ENCODE data around the gene RIPOR3. TPM values are rescaled to one million over a fixed set of nuclear protein-coding genes. Genes with fewer than 3 reads are reported as not detected.

RIPOR3 gene
- polyA plus RNA-seq, 1 of the 3 experiments (the other 2 are of a cell fraction), result 1.2 TPM

GRCh38 chr20:50701041-50701963 lies 10.0 kb upstream of the RIPOR3 start:
- Histone ChIP-seq H3K27ac (ENCODE audit: low read depth in 2 of 2, low read length in 1 of 2) (no peak overlapping the region), H3K9ac (no peak overlapping the region), H3K9me2 (no peaks in the 10 kb centered on the region), H4K20me1 (ENCODE audit: insufficient read depth) (no peaks in the 10 kb centered on the region), H3K36me3 (replicated peaks in 1 of 2; ENCODE audit: control insufficient read depth in 1 of 2, insufficient read depth in 2 of 2, low read length in 1 of 2) (no peaks in the 10 kb centered on the region), H3K4me2 (no peak overlapping the region), H3K4me1 (ENCODE audit: control insufficient read depth in 1 of 2, insufficient read depth in 2 of 2, low read depth in 1 of 2, low read length in 1 of 2) (no peaks in the 10 kb centered on the region), H3F3A (replicated peaks; ENCODE audit: insufficient read depth) (no peaks in the 10 kb centered on the region), H2AFZ (ENCODE audit: low read depth) (no peak overlapping the region), H3K9me3 (no peaks in the 10 kb centered on the region), H3K4me3 (ENCODE audit: low read depth in 2 of 2, low read length in 1 of 2) (no peak overlapping the region), H3K27me3 (ENCODE audit: insufficient read depth) (no peaks in the 10 kb centered on the region), H3K79me2 (ENCODE audit: insufficient read depth) (no peaks in the 10 kb centered on the region)
- no peak for DNase-seq
- ChIA-PET CTCF (interaction anchor here (0.7 to 1.5 kb wide), 2 partner anchors 13 to 89 kb away, joined by 3 read pairs; no protein-coding TSS in a partner anchor), POLR2A (no interaction called here)
- TF ChIP-seq RAD21 (IDR thresholded peaks at IDR 0.05; ENCODE audit: low read length) (no peak), NFIC (IDR thresholded peaks at IDR 0.05; ENCODE audit: borderline replicate concordance) (no peak), EZH2phosphoT487 (IDR thresholded peaks at IDR 0.05; ENCODE audit: borderline replicate concordance, low read depth) (no peak), FOXJ3 (CRISPR knock-in tag; IDR thresholded peaks at IDR 0.05) (no peak), TAF1 (IDR thresholded peaks at IDR 0.05; ENCODE audit: borderline replicate concordance, low read depth, low read length) (no peak), FOSL2 (IDR thresholded peaks at IDR 0.05; ENCODE audit: borderline replicate concordance, low read depth) (no peak), TCF12 (IDR thresholded peaks at IDR 0.05) (no peak), IRF3 (IDR thresholded peaks at IDR 0.05; ENCODE audit: low read depth, low read length) (no peak), POLR2AphosphoS5 (IDR thresholded peaks at IDR 0.05; ENCODE audit: low read depth, low read length) (no peak), FOXM1 (IDR thresholded peaks at IDR 0.05; ENCODE audit: low read depth) (no peak), RCOR1 (IDR thresholded peaks at IDR 0.05; ENCODE audit: low read length) (no peak), EP300 (IDR thresholded peaks at IDR 0.05; ENCODE audit: borderline replicate concordance in 1 of 2, low read depth in 1 of 2, low read length in 1 of 2) (no peak), YY1 (IDR thresholded peaks at IDR 0.05; ENCODE audit: low read depth) (no peak)
- WGBS (ENCODE audit: low lambda C conversion rate), result 78% methylated on average over 11 of the region's 11 CpGs

- Histone ChIP-seq H3K9me3 (no peaks in the 10 kb centered on the region), H3K27me3 (ENCODE audit: insufficient read depth) (no peaks in the 10 kb centered on the region), H3K4me2 (no peak overlapping the region), H4K20me1 (ENCODE audit: insufficient read depth) (no peaks in the 10 kb centered on the region), H3K9me2 (no peaks in the 10 kb centered on the region), H3K27ac (ENCODE audit: low read depth in 2 of 2, low read length in 1 of 2) (no peak overlapping the region), H3K4me1 (ENCODE audit: control insufficient read depth in 1 of 2, insufficient read depth in 2 of 2, low read depth in 1 of 2, low read length in 1 of 2) (no peaks in the 10 kb centered on the region), H3K4me3 (ENCODE audit: low read depth in 2 of 2, low read length in 1 of 2) (no peak overlapping the region), H3K79me2 (ENCODE audit: insufficient read depth) (no peaks in the 10 kb centered on the region), H3K36me3 (replicated peaks in 1 of 2; ENCODE audit: control insufficient read depth in 1 of 2, insufficient read depth in 2 of 2, low read length in 1 of 2) (no peaks in the 10 kb centered on the region), H3F3A (replicated peaks; ENCODE audit: insufficient read depth) (no peaks in the 10 kb centered on the region), H3K9ac (no peak overlapping the region), H2AFZ (ENCODE audit: low read depth) (no peak overlapping the region)
- DNase-seq, result no peak
- ChIA-PET POLR2A (no interaction called here), CTCF (no interaction called here)
- 88% methylated on average over 5 of the region's 5 CpGs for WGBS (ENCODE audit: low lambda C conversion rate)
- no peak for TF ChIP-seq PBX3 (IDR thresholded peaks at IDR 0.05)
- no peak for TF ChIP-seq MEF2A (IDR thresholded peaks at IDR 0.05; ENCODE audit: borderline replicate concordance, low read depth)
- TF ChIP-seq SIN3A (IDR thresholded peaks at IDR 0.05; ENCODE audit: borderline replicate concordance, low read depth, low read length), result no peak
- TF ChIP-seq RFX5 (IDR thresholded peaks at IDR 0.05; ENCODE audit: low read length), result no peak
- no peak for TF ChIP-seq RAD21 (IDR thresholded peaks at IDR 0.05; ENCODE audit: low read length)
- no peak for TF ChIP-seq FOXJ3 (CRISPR knock-in tag; IDR thresholded peaks at IDR 0.05)
- TF ChIP-seq CTCF (IDR thresholded peaks at IDR 0.05), result no peak
- no peak for TF ChIP-seq IRF3 (IDR thresholded peaks at IDR 0.05; ENCODE audit: low read depth, low read length)
- TF ChIP-seq CHD2 (IDR thresholded peaks at IDR 0.05; ENCODE audit: low read length, partially characterized antibody), result no peak
- TF ChIP-seq TEAD4 (IDR thresholded peaks at IDR 0.05; ENCODE audit: borderline replicate concordance, insufficient read depth), result no peak
- TF ChIP-seq NFIC (IDR thresholded peaks at IDR 0.05; ENCODE audit: borderline replicate concordance), result no peak
- no peak for TF ChIP-seq EP300 (IDR thresholded peaks at IDR 0.05; ENCODE audit: borderline replicate concordance in 1 of 2, low read depth in 1 of 2, low read length in 1 of 2)
- no peak for TF ChIP-seq GATA2 (CRISPR knock-in tag; IDR thresholded peaks at IDR 0.05)
- no peak for TF ChIP-seq NRF1 (IDR thresholded peaks at IDR 0.05; ENCODE audit: low read depth, low read length)
- TF ChIP-seq TAF1 (IDR thresholded peaks at IDR 0.05; ENCODE audit: borderline replicate concordance, low read depth, low read length), result no peak
Observed at GRCh38 chr20:50699688-50700087, 8.3 kb upstream of the RIPOR3 start.

Data from SK-N-SH (cell line).